HL-60 (cell line): ENCODE results near the gene TEDDM1.

ENCODE experiments used
- CTCF ChIP-seq: IDR thresholded peaks from one replicate; pipeline ENCODE4 v1.5.1; 2011; ENCODE audit warnings: low read length, control low read depth, inconsistent platforms; ENCODE audit not compliant: insufficient read depth
- GABPA ChIP-seq: IDR thresholded peaks from 2 replicates; pipeline ENCODE4 v1.6.1; 2012; ENCODE audit warnings: low read depth
- POLR2AphosphoS5 ChIP-seq: IDR thresholded peaks from 2 replicates; pipeline ENCODE4 v1.6.1; 2012; ENCODE audit warnings: low read depth

GRCh38 chr1:182428043-182428442 is 27.6 kb upstream of the TEDDM1 start:
- no peak for TF ChIP-seq CTCF
- no peak for TF ChIP-seq POLR2AphosphoS5
- TF ChIP-seq GABPA = no peak
